HG02852 (cell line): ENCODE results near the gene NR1H2.
A peak's percentile ranks its signal among the peaks of the same experiment; 100 is the strongest.
"Not testable (repeated sequence)": the region's sequence is repeated elsewhere in the genome, so short reads cannot be mapped to it uniquely, and the experiment has no call there.

Experiments
- ATAC-seq: cut with Tn5 transposase; IDR thresholded peaks from one replicate; pipeline ENCODE4 v1.9.1; 2021; ENCODE audit warnings: mild to moderate bottlenecking, moderate library complexity; ENCODE audit not compliant: unreplicated experiment

The NR1H2 gene

DNA sequence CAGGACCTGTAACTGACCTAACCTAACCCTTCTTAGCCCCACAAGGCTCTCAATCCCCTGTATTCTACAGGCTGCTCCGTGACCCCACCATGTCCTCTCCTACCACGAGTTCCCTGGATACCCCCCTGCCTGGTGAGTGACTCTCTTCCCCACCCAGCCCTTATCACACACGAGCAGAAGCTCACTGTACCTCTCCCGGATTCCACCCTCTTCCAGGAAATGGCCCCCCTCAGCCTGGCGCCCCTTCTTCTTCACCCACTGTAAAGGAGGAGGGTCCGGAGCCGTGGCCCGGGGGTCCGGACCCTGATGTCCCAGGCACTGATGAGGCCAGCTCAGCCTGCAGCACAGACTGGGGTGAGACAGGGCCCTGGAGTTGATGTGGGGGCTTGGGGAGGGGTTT lies 1.3 kb downstream of the NR1H2 start:
- ATAC-seq = no peak

DNA sequence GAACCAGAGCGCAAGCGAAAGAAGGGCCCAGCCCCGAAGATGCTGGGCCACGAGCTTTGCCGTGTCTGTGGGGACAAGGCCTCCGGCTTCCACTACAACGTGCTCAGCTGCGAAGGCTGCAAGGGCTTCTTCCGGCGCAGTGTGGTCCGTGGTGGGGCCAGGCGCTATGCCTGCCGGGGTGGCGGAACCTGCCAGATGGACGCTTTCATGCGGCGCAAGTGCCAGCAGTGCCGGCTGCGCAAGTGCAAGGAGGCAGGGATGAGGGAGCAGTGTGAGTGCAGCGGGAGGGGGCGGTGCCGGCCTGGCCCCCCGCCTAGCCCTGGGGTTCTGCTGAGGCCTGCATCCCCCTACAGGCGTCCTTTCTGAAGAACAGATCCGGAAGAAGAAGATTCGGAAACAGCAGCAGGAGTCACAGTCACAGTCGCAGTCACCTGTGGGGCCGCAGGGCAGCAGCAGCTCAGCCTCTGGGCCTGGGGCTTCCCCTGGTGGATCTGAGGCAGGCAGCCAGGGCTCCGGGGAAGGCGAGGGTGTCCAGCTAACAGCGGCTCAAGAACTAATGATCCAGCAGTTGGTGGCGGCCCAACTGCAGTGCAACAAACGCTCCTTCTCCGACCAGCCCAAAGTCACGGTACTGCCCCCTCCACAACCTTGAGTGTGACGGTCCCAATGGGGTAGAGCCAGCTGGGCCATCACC lies 2.1 kb downstream of the NR1H2 start:
- no peak for ATAC-seq

DNA sequence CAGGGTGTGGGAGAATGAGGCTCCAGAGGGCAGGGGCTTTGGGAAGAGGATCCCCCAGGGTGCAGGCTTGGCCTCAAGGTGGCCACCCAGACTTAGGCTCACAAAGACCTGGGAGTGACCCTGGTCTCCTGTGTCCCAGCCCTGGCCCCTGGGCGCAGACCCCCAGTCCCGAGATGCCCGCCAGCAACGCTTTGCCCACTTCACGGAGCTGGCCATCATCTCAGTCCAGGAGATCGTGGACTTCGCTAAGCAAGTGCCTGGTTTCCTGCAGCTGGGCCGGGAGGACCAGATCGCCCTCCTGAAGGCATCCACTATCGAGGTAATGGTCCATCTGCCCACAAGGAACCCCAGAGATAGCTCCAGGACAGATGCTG lies 2.6 kb downstream of the NR1H2 start:
- no peak for ATAC-seq

DNA sequence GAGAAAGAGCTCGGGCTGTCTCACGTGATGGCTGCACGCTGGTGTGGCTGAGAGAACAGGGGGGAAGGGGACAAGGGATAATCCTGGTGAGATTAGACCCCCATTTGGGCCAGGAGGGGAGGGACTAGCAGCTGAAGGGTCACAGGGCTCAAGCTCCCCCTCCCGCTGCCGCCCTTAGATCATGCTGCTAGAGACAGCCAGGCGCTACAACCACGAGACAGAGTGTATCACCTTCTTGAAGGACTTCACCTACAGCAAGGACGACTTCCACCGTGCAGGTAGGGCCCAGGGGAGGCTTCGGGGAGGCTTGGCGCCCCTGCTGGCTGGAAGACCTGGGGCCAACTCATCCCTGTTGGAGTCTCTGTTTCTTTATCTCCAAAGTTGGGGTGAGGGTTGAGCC lies 3.3 kb downstream of the NR1H2 start:
- ATAC-seq = no peak

DNA sequence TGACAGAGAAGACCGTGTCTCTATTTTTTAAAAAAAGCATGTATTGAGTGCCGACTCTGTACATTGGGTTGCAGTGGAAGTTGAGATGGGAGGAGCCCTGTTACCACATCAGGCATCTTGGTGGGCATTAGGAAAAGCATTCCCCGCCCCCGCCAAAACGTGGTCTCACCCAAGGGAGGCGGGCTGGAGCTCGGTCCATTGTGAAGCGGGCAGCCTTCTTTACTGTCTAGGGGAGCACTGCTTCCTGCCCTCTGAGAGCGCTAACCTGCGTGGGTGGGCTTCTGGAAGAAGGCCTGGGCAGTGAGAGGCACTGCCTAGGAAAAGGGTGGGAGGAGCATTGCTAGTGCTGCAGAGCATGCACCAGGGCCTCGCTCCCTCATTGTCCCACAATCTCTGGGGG lies 3.9 kb downstream of the NR1H2 start:
- ATAC-seq = no peak

DNA sequence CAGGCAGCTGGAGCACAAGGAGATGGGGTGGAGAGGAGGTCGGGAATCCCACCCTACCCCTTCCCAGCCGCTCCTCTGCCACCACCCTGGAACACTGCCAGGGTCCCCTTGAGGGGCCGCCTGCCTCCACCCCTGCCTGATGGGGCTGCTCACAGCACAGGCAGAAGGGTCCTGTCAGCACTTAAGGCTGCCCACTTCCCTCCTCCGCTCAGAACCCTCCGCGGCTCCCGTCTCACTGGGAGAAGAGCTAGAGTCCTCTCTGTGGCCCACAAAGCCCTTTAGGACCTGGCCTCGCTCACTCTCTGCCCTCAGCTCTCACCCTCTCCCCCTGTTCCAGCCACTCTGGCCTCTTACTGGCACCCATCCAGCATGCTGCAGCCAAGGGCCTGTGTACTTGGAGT lies 4.5 kb downstream of the NR1H2 start:
- no peak for ATAC-seq

DNA sequence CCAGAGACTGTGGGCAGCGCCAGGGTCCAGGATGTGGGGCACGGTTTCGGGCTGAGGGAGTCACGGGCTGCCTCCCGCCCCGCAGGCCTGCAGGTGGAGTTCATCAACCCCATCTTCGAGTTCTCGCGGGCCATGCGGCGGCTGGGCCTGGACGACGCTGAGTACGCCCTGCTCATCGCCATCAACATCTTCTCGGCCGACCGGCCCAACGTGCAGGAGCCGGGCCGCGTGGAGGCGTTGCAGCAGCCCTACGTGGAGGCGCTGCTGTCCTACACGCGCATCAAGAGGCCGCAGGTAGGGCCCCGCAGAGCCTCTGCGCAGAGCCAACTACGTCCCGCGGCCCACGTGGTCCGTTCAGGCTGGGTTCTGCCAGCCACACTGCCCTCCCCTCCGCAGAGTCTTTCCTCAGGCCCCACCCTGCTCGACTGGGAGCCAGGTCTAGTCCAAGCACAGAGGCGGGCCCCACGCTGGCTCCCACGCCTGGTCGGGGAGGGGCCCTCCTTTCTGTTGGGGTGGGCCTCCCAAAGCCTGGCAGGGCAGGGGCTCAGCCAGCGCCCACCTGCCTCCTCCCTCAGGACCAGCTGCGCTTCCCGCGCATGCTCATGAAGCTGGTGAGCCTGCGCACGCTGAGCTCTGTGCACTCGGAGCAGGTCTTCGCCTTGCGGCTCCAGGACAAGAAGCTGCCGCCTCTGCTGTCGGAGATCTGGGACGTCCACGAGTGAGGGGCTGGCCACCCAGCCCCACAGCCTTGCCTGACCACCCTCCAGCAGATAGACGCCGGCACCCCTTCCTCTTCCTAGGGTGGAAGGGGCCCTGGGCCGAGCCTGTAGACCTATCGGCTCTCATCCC lies 5.8 kb downstream of the NR1H2 start:
- ATAC-seq = no peak

DNA sequence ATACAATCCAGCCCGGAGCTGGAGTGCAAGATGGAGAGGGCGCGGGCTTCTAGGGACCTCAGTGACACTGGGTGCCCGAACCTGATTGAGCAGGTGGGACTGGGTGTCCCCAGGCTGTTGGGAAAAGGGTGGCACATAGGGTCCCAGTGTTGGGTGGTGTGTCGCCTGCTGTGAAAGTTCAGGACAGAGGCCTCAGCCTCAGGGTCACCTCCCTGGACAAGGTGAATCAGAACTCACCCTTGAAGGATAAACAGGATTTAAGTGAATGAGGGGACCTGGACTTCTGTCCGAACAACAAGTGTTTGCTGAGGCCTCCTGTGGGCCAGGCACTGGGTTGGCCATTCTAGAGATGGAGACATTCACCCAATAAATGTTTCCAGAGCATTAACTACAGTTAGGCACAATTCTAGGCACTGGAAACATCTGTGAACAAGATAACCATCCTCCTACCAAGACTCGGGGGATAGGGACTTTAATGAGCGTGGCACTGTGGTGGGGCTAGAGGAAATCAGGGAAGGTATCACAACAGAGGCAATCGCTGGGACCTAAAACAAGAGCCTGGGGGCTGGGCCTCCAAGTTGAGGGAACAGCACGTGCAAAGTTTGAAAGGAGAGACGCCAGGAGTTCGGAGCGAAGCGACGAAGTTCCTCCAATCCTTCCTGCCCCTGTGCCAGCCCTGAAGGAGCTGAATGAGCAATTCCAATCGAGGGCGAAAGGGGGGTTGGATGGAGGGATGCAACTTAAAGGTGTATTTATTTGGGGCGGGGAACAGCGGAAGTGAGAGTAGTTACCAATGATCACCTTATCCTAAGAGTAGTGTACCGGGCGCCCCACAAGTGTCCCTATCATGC lies 7.0 kb downstream of the NR1H2 start:
- ATAC-seq = no peak

DNA sequence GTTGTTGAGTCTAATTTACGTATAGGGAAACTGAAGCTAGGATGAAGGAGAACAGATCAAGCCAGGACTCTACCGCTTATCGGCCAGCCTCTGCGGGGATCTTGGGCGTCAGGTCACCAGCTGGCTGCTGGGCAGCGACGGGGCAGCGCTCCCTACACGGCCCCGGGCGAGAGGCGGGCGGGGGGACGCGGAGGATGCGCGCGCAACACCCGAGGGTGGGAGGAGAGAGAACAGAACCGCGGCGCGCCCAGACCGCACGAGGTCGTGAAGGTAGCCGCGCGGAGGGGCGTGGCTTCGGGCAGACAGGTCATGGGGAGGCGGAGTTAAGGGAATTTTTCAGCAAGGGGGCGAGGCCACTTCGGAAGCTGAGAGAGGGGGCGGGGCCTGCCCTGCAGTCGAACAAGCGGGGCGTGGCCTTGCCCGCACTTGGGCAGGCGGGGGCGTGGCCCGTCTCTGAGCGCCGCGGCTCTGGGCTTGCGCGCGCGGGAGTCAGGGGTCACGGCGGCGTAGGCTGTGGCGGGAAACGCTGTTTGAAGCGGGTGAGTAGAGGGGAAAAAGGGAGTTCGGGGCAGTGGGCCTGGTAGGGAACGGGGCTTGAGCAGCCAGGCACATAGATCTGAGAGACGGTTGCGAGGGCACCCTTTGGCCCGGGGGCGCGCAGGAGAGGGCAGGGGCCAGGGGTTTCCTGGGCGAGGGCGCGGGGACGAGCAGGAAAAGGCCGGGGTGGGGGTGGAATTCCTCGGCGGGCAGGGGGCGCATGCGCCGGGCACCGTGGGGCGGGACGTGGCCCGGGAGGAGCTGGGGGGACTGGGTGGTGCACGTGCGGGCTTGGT lies 7.8 kb downstream of the NR1H2 start, which contains the start of gene POLD1:
Gene POLD1, plus strand, starts transcription at position 496 of the 833 bp plus-strand sequence. CDS start 14,505 bp downstream, outside the sequence.
- ATAC-seq = peak; percentile 77

DNA sequence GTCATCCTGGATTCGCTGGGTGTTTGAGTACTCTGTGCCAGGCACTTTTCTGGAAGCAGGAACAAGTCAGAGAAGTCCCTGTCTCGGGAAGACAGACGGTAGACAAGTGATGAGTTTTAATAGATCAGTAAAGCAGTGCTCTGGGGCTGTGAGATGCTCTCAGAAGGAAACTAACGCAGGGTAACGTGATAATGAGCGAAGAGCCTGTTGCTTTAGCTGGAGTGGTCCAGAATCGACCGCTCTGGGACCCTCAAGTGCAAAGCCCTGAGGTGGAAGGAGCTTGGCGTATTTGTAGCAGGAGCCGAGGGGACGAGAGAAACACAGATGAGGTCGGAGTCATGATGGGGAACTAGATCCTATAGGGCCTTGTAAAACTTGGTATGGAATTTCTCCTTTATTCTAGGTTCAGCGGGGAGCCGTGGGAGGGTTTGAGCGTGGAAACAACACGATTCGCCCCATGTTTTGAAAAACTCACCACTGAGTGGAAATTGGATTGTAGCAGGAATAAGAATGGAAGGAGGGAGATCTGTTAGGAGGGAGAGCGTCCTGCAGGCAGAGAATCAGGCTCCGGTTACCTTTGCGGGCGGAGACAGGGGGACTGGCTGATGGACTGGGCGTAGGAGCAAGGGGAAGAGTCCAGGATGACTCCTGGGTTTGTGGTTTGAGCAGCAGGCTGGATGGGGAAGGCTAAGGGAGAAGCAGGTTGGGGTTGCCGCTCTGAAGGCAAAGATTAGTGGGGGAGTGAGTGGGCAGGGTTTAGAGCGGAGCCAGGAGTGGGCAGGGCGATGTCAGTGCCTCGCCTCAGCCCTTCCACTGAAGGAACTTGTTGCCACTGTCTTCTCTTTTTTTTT lies 8.7 kb downstream of the NR1H2 start:
- no peak for ATAC-seq

DNA sequence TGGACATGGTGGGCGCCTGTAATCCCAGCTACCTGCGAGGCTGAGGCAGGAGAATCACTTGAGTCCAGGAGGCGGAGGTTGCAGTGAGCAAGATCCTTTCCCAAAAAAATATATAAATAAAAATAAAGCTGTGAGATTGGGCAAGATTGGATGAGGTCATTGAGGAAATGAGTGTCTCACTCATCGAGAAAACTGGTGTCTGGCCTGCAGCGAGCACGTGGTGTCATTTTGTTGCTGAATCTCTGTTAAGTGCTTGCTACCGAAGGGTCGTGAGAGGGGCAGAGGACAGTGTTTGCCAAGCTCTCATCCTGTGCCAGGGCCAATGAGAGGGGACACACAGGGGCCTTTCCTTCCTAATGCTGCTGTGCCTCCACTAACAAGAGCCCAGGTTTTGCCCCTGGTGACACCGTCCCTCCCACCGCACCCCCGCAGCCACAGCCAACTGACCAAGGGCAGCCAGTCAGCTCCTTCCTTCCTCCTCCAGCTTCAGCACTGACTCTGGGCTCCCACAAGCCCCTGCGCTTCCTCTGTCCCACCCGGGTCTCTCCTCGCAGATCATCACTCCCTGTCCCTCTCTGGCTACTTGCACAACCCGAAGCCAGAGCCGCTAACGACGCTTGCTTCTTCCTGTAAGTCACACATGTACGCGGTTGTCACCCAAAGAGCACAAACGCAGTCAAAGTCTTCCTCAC lies 11.1 kb downstream of the NR1H2 start:
- ATAC-seq = no peak

DNA sequence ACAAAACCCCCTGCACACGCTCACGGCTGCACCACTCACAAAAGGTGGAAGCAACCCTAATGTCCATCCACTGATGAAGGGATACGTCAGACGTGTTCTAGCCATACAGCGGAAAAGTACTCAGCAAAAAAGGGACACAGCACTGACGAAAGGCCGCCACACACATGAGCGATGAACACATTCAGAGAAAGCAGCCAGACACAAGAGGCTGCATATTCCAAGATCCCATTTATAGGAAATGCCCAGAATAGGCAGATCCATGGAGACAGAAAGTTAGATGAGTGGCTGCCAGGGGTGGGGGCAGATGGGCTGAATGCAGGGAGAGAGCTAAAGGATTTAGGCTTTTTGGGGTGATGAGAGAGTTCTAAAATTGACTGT lies 11.6 kb downstream of the NR1H2 start:
- ATAC-seq = no peak

DNA sequence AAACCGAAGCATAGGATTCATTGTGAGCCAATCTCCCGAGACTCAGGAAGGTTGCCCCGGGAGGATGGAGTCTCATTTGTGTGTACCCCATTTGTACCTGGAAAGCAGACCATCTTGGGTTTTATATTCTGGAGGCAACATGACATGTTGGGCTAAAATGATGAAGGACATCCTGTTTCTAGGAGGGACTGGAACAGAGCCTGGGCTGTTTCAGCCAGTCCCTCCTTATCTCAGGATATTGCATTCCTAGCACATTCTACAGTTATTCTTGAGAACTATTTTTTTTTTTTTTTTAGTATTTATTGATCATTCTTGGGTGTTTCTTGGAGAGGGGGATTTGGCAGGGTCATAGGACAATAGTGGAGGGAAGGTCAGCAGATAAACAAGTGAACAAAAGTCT lies 14.0 kb downstream of the NR1H2 start:
- ATAC-seq = not testable (repeated sequence)

DNA sequence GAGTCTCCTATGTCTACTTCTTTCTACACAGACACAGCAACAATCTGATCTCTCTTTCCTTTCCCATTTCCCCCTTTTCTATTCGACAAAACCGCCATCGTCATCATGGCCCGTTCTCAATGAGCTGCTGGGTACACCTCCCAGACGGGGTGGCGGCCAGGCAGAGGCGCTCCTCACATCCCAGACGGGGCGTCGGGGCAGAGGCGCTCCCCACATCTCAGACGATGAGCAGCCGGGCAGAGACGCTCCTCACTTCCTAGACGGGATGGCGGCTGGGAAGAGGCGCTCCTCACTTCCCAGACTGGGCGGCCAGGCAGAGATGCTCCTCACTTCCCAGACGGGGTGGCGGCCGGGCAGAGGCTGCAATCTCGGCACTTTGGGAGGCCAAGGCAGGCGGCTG lies 14.7 kb downstream of the NR1H2 start:
- ATAC-seq = not testable (repeated sequence)

DNA sequence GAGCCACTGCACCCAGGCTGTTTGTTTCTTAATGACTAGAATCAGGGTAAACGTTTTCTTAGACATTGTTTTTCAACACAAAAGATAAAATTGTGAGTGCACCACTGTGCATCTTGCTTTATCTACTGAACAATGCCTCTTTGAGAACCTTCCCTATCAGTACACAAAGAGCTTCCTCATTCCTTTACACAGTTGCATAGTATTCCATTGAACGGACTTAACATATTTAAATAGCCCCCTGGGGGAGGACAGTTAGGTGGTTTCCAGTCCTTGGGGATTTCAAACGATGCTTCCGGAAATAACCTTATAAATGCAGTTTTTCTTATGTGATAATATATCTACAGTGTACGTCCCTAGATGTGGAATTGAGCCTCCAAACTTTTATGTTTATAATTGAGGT lies 16.5 kb downstream of the NR1H2 start:
- no peak for ATAC-seq

DNA sequence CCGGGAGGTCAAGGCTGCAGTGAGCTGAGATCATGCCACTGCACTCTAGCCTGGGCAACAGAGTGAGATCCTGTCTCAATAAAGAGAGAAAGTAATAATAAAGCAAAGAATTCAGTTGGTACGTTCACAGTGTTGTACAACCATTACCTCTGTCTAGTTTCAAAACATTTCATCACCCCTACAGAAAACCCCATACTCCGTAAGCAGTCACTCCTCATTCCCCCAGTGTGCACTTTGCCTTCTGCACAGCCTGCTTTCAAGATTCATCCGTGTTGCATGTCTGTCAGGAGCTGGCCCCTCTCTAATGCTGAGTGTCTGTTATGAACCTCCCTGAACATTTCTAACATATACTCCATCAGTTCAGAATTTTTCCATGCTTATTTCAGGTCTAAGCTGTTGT lies 17.3 kb downstream of the NR1H2 start:
- no peak for ATAC-seq

DNA sequence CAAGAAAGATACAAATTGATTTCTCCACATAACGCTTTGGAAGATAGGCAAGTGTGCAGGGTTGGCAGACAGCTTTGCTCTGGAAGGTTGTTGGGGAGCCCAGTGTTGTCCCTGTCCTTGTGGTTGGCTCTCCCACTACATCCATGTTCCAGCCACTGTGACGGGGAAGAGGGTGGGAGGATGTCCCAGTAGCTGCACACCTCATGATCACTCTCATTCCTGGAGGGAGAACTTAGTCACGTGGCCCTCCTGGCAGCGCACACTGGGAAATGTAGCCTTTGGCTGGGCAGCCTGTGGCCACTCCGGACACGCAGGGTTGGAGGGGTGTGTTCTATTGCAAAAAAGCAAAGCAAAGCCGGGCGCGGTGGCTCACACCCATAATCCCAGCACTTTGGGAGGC lies 17.8 kb downstream of the NR1H2 start:
- no peak for ATAC-seq

DNA sequence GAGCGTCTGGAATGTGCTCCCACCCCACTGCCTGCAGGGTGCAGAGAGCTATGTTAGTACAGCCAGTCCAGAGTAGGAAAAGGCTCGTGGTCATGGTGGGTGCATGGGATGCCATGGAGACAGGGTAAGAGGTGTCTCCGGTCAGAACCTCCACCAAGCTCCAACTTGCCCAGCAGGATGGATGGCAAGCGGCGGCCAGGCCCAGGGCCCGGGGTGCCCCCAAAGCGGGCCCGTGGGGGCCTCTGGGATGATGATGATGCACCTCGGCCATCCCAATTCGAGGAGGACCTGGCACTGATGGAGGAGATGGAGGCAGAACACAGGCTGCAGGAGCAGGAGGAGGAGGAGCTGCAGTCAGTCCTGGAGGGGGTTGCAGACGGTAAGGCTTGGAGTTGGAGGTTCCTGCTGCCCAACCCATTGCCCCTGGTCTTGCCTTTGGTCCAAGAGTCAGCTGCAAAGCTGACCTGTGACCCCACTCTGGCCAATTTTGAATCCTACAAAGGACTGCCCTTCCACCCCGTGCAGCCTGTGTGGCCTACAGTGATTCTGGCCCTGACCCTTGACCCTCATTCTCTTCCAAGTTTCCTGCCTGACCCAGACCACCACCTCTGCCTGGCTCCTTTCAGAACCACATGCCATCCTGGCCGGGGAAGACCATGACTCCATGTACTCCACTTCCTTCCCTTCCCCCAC lies 22.6 kb downstream of the NR1H2 start:
- ATAC-seq = no peak

DNA sequence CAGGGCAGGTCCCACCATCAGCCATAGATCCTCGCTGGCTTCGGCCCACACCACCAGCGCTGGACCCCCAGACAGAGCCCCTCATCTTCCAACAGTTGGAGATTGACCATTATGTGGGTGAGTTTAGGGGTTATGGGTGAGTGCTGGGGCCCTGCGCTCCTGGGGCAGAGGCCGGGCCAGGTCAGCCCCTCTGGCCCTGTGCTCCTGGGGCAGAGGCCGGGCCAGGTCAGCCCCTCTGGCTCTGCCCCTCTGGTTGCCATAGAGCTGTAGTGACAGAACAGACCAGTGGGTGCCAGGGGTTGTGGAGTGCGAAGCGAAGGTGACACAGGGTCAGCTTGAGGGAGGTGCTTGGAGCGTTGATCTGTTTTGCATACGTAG lies 23.1 kb downstream of the NR1H2 start:
- ATAC-seq = no peak
